ENCODE results near the gene FES. TPM values are rescaled to one million over a fixed set of nuclear protein-coding genes. Genes with fewer than 3 reads are reported as not detected.

The FES gene
- polyA plus RNA-seq, 1 experiment = 5.5 TPM

GRCh38 chr15:90932660-90932991, 48.3 kb downstream of the FES start:
- ChIA-PET POLR2A (interaction anchor here (0.9 kb wide), 1 partner anchor 10 kb away, joined by 3 read pairs; no protein-coding TSS in a partner anchor), CTCF (interaction anchor here (0.5 to 7.4 kb wide), 34 partner anchors 10 to 1870 kb away, joined by 3 to 98 read pairs (median 5); partner anchors contain the start of genes BLM, FES, MAN2A2 and RCCD1)
- TF ChIP-seq, protein P1, sequence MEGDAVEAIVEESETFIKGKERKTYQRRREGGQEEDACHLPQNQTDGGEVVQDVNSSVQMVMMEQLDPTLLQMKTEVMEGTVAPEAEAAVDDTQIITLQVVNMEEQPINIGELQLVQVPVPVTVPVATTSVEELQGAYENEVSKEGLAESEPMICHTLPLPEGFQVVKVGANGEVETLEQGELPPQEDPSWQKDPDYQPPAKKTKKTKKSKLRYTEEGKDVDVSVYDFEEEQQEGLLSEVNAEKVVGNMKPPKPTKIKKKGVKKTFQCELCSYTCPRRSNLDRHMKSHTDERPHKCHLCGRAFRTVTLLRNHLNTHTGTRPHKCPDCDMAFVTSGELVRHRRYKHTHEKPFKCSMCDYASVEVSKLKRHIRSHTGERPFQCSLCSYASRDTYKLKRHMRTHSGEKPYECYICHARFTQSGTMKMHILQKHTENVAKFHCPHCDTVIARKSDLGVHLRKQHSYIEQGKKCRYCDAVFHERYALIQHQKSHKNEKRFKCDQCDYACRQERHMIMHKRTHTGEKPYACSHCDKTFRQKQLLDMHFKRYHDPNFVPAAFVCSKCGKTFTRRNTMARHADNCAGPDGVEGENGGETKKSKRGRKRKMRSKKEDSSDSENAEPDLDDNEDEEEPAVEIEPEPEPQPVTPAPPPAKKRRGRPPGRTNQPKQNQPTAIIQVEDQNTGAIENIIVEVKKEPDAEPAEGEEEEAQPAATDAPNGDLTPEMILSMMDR (IDR thresholded peaks at IDR 0.05; ENCODE audit: low read depth, low read length) = no peak
- no peak overlapping the region for H3K27ac ChIP-seq (ENCODE audit: low read depth, low read length)
- no peaks in the 10 kb centered on the region; the same call in 1 of the 2 replicates for H3K9me3 ChIP-seq (ENCODE audit: control insufficient read depth, insufficient read depth, low read length)
- H3K27me3 ChIP-seq (ENCODE audit: control insufficient read depth, insufficient read depth, low read length) = no peaks in the 10 kb centered on the region
- no peak for DNase-seq (ENCODE audit: low read depth, low spot score)
- H3K4me3 ChIP-seq (ENCODE audit: low read depth, low read length) = 0 out of 2 replicates have a peak overlapping the region, but pooled peaks have one; percentile 17

- Histone ChIP-seq H3K27ac (ENCODE audit: low read depth, low read length) (no peak overlapping the region), H3K4me3 (ENCODE audit: low read depth, low read length) (no peak overlapping the region), H3K9me3 (ENCODE audit: control insufficient read depth, insufficient read depth, low read length) (no peaks in the 10 kb centered on the region; the same call in 1 of the 2 replicates), H3K27me3 (ENCODE audit: control insufficient read depth, insufficient read depth, low read length) (no peaks in the 10 kb centered on the region)
- ChIA-PET CTCF (interaction anchor here (0.8 to 7.4 kb wide), 24 partner anchors 7 to 613 kb away, joined by 3 to 98 read pairs (median 6); partner anchors contain the start of genes BLM, FES, MAN2A2 and RCCD1), POLR2A (no interaction called here)
- no peak for DNase-seq (ENCODE audit: low read depth, low spot score)
- TF ChIP-seq, protein P1 (IDR thresholded peaks at IDR 0.05; ENCODE audit: low read depth, low read length) = no peak
These were observed 49.0 kb downstream of the FES start for GRCh38 chr15:90933301-90933700.

GRCh38 chr15:90934256-90934948, 50.1 kb downstream of the FES start:
- Histone ChIP-seq H3K9me3 (ENCODE audit: control insufficient read depth, insufficient read depth, low read length) (no peaks in the 10 kb centered on the region; the same call in 1 of the 2 replicates), H3K27ac (ENCODE audit: low read depth, low read length) (no peak overlapping the region), H3K4me3 (ENCODE audit: low read depth, low read length) (peak overlapping the region; percentile 83), H3K27me3 (ENCODE audit: control insufficient read depth, insufficient read depth, low read length) (no peaks in the 10 kb centered on the region)
- TF ChIP-seq, protein P1 (IDR thresholded peaks at IDR 0.05; ENCODE audit: low read depth, low read length) = peak; percentile 93
- peak; percentile 53 for DNase-seq (ENCODE audit: low read depth, low spot score)
- CTCF ChIA-PET = interaction anchor here (0.6 to 7.4 kb wide), 30 partner anchors 9 to 1570 kb away, joined by 3 to 98 read pairs (median 4); partner anchors contain the start of genes MAN2A2 and RCCD1
- POLR2A ChIA-PET = interaction anchor here (1.0 to 2.2 kb wide), 4 partner anchors 17 to 45 kb away, joined by 3 to 19 read pairs (median 6); partner anchors contain the start of genes MAN2A2 and RCCD1

GRCh38 chr15:90934949-90935751, 50.8 kb downstream of the FES start, which contains the start of gene UNC45A:
Gene UNC45A, plus strand, starts transcription at chr15:90935285. Its CDS starts 40 bp downstream, at chr15:90935325.
- DNase-seq (ENCODE audit: low read depth, low spot score) = peak; percentile 49
- Histone ChIP-seq H3K4me3 (ENCODE audit: low read depth, low read length) (peak within 1 kb of the TSS; percentile 83), H3K9me3 (ENCODE audit: control insufficient read depth, insufficient read depth, low read length) (no peaks in the 10 kb centered on the region; the same call in 1 of the 2 replicates), H3K27ac (ENCODE audit: low read depth, low read length) (peak within 1 kb of the TSS; percentile 65), H3K27me3 (ENCODE audit: control insufficient read depth, insufficient read depth, low read length) (no peaks in the 10 kb centered on the region)
- ChIA-PET CTCF (interaction anchor here (0.5 to 7.4 kb wide), 22 partner anchors 8 to 629 kb away, joined by 3 to 98 read pairs (median 4); partner anchors contain the start of genes MAN2A2 and RCCD1), POLR2A (interaction anchor here (0.5 to 2.2 kb wide), 9 partner anchors 9 to 933 kb away, joined by 3 to 19 read pairs (median 5); partner anchors contain the start of genes MAN2A2 and RCCD1)
- TF ChIP-seq, protein P1 (IDR thresholded peaks at IDR 0.05; ENCODE audit: low read depth, low read length) = no peak

All from AG04450 (cell line).